Hindlimb muscle (tissue), 1 donor: ENCODE data around the gene POLE. TPM values are rescaled to one million over a fixed set of nuclear protein-coding genes. Genes with fewer than 3 reads are reported as not detected.

Experiments
- DNase-seq: peaks from one replicate; pipeline ENCODE4 v3.0.0-alpha.2; 2013
- polyA plus RNA-seq: library from polyadenylated mRNA; unstranded; fragments of 120-200 nt; gene quantifications from one replicate; pipeline ENCODE4 v1.2.1, GENCODE V29; 2013; ENCODE audit not compliant: insufficient read length

The POLE gene
- polyA plus RNA-seq, 1 donor, result 31.9 TPM

- no peak for DNase-seq
These were observed 94.7 kb downstream of the POLE start for GRCh38 chr12:132592282-132592970.

- no peak for DNase-seq
These were observed 95.8 kb downstream of the POLE start for GRCh38 chr12:132591107-132591935.

GRCh38 chr12:132588821-132589669 lies 98.1 kb downstream of the POLE start:
- no peak for DNase-seq

- no peak for DNase-seq
These were observed 98.8 kb downstream of the POLE start for GRCh38 chr12:132588319-132588718.

- no peak for DNase-seq
These were observed 99.4 kb downstream of the POLE start for GRCh38 chr12:132587781-132588180.

- DNase-seq, result no peak
These were observed 100.2 kb downstream of the POLE start for GRCh38 chr12:132586929-132587328.

GRCh38 chr12:132585177-132585576 lies 102.0 kb downstream of the POLE start:
- no peak for DNase-seq

GRCh38 chr12:132584429-132584828 lies 102.7 kb downstream of the POLE start:
- no peak for DNase-seq

- DNase-seq, result no peak
These were observed 103.4 kb downstream of the POLE start for GRCh38 chr12:132583736-132584135.

- no peak for DNase-seq
These were observed 103.8 kb downstream of the POLE start for GRCh38 chr12:132583411-132583710.

- DNase-seq, result no peak
These were observed 104.3 kb downstream of the POLE start for GRCh38 chr12:132582582-132583410.

GRCh38 chr12:132582058-132582420 lies 105.1 kb downstream of the POLE start:
- no peak for DNase-seq

GRCh38 chr12:132581348-132582057 lies 105.6 kb downstream of the POLE start:
- DNase-seq, result no peak

- no peak for DNase-seq
These were observed 106.3 kb downstream of the POLE start for GRCh38 chr12:132580701-132581292.

GRCh38 chr12:132579744-132580143 lies 107.4 kb downstream of the POLE start:
- DNase-seq, result no peak

GRCh38 chr12:132578826-132579225 lies 108.3 kb downstream of the POLE start:
- DNase-seq, result no peak

- no peak for DNase-seq
These were observed 109.0 kb downstream of the POLE start for GRCh38 chr12:132578118-132578517.

GRCh38 chr12:132577191-132577920 lies 109.8 kb downstream of the POLE start:
- no peak for DNase-seq

GRCh38 chr12:132576701-132577100 lies 110.4 kb downstream of the POLE start:
- no peak for DNase-seq

- DNase-seq, result no peak
These were observed 111.5 kb downstream of the POLE start for GRCh38 chr12:132575661-132576060.
